Stimulated activated CD8-positive, alpha-beta memory T cell treated with anti-CD3 and anti-CD28 coated beads, Interleukin-4, amount 100 ng/mL, for 48 hours (primary cell): ENCODE data around the gene CNOT1.
"Not testable (repeated sequence)": the region's sequence is repeated elsewhere in the genome, so short reads cannot be mapped to it uniquely, and the experiment has no call there.

ENCODE experiments used
- DNase-seq: peaks from one replicate; pipeline ENCODE4 v3.0.0-alpha.2; 2020

The CNOT1 gene

DNA sequence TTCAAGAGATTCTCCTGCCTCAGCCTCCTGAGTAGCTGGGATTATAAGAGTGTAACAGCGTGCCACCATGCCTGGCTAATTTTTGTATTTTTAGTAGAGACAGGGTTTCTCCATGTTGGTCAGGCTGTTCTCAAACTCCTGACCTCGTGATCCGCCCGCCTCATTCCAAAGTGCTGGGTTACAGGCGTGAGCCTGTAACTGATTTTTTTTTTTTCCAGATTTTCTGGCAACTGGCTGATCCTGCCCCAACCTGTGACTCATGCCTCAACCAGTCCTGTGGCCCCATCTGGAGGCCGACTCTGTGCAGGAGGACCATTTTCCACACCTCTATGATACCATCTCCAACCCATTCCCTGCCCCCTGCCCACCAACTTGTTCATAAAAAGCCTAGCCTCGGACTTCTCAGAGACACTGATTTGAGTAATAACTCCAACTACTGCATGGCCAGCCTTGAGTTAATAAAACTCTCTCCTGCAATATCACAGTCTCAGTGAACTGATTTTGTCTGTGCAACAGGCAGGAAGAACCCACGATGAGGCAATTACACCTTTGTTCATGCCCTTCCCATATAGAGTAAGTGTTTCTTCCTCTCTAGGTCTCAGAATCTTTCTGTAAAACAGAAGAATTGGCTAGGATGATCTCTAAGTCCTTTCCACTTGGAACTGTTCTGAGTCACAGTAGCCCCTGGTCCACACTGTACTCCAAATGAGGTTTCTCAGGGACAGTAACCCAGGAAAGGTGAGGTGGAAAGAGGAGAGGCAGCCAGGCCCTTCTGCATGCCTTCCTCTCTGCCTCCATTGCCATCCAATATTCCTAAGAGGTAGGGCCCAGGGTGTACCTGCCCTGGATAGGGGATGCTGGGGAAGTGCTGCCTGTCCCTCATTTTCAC is 8.8 kb upstream of the CNOT1 start:
- no peak for DNase-seq

DNA sequence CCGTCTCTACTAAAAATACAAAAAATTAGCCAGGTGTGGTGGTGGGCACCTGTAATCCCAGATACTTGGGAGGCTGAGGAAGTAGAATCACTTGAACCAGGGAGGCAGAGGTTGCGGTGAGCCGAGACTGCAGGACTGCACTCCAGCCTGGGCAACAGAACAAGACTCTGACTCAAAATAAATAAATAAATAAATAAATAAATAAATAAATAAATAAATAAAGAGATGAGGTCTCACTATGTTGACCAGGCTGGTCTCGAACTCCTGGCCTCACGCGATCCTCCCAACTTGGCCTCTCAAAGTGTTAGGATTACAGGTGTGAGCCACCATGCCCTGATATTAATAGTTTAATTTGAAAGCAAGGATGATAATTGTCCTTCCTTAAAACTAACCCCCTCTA is 7.4 kb upstream of the CNOT1 start:
- not testable (repeated sequence) for DNase-seq

DNA sequence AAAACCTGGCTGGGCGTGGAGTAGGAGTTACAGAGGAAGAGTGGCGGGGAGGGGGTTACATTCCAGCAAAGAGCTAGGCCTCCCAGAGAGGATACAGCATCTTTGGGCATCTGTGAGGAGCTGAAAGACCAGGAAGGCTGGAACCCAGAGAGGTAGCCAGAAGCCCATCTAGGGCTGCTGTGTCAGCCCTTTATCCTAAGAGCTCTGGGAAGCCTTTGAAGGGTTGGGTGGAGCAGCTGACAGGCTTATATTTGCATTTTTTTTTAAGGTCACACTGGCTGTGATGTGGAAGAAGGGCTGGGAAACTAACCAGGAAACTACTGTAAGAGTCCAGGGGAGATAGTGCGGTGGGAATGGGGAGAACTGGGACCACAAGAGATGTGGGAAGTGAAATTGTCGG is 6.8 kb upstream of the CNOT1 start:
- no peak for DNase-seq

DNA sequence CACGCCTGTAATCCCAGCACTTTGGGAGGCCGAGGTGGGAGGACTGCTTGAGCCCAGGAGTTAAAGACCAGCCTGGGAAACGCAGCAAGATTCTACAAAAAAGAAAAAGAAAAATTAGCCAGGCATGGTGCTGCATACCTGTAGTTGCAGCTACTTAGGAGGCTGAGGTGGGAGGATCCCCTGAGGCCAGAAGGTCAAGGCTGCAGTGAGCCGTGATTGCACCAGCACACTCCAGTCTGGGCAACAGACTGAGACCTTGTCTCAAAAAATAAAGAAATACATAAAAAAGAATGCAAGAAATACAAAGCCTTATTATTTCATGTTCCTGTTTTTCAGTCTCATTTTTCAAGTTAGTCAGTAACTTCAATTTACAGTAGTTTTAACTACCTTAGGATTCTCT is 5.9 kb upstream of the CNOT1 start:
- no peak for DNase-seq

DNA sequence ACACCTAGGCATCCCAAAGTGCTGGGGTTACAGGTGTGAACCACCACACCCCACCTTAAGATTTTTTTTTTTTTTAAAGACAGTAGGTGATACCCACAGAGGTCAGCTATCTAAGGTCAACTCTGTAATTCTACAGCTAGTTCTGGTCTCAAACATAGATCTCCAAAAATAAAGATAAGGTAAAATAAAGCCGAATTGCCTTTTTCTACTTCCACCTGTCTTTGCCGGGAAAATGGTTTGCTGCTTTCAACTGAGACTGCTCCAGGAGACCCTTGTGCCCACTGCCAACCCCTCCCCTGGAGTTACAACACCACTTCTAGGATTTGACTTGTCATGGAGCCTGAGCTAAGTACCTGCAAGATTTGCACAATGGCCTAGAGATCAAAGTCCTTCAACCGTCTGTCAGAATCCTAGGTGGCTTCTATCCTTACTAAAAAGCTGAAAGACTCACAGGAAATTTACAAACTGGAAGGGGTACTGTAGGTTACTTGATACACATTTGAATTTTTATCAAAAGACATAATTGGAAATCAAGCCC is 4.7 kb upstream of the CNOT1 start:
- no peak for DNase-seq

DNA sequence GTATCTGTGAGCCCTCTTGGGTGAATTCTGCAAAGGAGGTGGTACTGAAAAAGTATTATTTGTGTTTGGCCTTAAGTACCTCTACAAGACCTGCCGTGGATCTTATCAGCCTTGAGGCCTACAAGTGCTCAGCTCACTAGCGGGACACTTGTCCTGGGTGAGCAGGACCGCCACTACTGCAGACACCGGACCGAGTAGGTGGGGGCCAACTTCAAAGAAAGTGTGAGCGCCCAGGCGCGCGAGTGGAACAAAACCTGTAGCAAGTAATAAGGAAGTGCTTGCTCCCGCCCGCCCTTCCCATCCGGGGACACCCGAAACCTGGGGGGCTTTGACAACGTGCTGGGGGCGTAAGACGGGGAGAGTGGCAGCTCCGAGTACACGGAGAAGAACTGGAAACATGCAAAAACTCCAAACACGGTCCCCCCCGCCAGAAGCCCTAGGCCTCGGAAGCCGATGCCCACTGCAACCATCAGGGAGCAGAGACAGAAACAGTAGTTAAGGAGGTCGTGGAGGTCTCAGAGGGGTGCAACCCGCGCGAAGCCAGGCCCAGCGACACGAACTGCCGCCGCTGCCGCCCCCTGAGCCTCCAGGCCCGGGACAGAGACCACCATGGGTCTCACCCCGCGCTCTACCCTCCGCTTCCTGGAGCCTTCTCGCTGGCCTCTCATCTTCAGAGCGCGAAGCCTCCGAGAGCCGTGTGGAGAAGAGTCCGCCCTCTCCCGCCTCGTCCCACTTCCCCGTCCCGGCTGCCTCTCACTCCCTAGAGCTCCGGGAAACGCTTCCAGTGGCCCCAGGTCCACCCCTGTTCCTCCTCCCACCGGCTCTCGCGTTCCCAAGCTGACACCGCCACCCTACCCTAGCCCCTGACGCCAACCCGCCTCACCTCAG is 537 bp downstream of the CNOT1 start:
- peak; percentile 70 for DNase-seq

DNA sequence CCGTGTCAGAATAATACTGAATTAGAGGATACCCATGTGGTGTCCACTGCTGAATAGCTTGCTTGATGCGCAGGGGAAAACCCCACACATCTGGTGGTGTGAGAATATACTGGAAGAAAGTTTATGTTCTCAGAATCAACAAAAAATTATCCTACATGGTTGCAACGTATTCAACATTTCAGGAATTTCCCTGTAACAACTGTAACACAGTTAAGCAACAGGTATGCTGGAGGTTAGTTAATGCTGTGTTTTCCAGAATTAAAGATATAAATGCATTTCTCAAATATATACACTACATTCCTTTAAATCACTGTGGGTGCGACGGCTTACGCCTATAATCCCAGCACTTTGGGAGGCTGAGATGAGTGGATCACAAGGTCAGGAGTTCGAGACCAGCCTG is 5.4 kb downstream of the CNOT1 start:
- DNase-seq, result no peak

DNA sequence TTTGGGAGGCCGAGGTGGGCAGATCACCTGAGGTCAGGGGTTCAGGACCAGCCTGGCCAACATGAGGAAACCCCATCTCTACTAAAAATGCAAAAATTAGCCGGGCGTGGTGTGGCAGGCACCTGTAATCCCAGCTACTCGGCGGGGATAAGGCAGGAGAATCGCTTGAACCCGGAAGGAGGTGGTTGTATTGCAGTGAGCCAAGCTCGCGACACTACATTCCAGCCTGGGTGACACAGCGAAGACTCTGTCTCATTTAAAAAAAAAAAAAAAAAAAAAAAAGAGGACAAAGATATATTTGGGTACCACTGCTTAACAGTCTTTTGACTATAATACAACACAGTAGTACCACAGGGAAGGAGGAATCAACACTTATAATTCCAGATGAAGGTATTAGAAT is 9.2 kb downstream of the CNOT1 start:
- no peak for DNase-seq

DNA sequence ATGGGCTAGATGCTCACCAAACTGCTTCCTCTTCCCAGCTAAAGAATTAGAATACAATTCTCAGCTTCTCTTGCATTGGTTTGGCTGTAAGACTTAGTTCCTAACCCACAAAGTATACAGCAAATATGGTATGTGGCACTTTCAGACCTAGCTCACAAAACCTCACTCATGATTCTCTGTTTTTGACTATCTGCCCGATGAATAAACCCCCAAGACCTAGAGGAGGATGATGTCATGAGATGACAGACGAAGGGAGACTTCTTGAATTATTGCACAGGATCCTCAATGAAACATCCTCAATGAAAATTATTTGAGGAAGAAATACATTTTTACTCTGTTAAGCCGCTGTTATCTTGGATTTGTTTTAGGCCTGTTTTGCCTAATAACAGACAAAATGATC is 14.3 kb downstream of the CNOT1 start:
- no peak for DNase-seq

DNA sequence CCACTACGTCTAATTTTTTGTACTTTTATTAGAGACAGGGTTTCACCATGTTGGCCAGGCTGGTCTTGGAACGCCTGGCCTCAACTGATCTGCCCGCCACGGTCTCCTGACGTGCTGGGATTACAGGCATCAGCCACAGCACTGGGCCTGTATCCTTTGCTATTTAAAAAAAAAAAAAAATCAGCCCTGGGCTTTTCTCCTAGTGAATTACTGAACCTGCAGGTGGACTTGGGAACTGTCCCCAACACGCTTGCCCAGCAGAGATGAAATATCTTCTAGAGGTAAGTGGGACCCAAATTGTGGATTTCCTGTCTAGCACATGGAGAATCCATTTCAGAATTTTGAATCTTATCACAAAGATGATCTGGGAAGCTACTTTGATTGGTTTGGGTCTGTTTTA is 14.8 kb downstream of the CNOT1 start:
- DNase-seq, result no peak

DNA sequence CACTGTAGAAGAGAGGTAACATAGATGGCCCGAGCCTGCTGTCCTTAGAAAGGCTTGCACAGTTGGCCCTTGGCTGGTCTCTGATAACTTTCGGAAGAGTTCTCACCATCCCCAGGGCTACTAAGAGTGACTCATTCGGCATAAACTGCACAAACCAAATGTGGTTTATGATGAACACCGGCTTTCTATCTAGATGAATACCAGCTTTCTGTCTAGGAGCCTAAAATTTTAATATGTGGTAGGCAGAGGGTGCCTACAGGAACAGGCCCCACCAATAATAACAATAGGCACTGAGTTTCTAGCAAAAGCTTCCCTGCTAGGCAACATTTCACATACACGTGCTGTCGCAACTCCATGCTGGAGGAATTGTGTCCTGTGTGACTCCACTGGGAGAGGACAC is 15.4 kb downstream of the CNOT1 start:
- no peak for DNase-seq

DNA sequence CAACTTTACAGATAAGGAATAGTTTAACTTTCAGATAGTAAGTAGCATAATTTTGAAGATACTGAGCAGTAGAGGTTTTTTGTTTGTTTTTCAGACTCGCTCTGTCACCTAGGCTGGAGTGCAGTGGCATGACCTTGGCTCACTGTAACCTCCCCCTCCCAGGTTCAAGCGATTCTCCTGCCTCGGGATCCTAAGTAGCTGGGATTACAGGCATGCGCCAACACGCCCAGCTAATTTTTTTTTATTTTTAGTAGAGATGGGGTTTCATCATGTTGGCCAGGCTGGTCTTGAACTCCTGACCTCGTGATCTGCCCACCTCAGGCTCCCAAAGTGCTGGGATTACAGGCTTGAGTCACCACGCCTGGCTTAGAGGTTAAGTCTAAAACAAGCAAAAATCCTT is 16.7 kb downstream of the CNOT1 start:
- not testable (repeated sequence) for DNase-seq

DNA sequence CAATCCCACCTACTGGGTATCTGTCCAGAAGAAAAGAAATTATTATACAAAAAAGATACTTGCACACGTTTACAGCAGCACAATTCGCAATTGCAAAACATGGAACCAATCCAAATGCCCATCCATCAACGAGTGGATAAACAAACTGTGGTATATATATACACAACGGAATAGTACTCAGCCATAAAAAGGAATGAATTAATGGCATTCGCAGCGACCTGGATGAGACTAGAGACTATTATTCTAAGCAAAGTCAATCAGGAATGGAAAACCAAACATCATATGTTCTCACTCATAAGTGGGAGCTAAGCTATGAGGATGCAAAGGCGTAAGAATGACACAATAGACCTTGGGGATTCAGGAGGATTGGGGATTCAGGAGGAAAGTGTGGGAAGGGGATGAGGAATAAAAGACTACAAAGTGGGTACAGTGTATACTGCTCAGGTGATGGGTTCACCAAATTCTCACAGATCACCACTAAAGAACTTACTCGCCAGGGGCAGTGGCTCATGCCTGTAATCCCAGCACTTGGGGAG is 21.0 kb downstream of the CNOT1 start:
- DNase-seq, result no peak

DNA sequence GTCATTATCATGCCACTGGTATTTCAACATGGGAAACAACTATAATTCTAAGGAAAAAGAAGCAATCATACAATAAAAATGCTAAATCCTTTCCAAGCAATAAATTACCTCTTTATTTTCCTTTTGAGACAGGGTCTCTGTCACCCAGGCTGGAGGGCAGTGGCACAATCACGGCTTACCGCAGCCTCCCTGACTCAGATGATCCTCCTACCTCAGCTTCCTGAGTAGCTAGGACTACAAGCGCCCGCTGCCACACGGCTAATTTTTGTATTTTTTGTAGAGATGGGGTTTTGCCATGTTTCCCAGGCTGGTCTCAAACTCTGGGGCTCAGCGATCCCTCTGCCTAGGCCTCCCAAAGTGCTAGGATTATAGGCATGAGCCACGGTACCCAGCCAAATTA is 24.1 kb downstream of the CNOT1 start:
- no peak for DNase-seq

DNA sequence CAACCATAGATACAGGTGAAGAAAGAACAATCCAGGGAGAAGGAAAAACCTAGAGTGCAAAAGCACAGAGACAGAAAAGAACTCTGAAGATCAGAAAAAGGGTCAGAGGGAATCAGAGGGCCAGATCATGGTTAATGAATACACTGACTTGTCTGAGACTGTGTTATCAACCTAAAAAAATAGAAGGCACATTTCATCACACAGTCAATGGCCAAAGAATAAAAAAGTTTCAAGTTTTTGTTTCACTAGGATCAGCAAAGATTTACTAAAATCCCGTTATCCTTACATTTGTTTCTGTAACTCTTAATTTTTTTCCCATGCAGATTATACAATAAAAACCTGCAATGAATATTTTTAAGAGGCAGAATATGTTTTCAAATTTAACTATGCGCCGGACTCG is 38.5 kb downstream of the CNOT1 start:
- no peak for DNase-seq

DNA sequence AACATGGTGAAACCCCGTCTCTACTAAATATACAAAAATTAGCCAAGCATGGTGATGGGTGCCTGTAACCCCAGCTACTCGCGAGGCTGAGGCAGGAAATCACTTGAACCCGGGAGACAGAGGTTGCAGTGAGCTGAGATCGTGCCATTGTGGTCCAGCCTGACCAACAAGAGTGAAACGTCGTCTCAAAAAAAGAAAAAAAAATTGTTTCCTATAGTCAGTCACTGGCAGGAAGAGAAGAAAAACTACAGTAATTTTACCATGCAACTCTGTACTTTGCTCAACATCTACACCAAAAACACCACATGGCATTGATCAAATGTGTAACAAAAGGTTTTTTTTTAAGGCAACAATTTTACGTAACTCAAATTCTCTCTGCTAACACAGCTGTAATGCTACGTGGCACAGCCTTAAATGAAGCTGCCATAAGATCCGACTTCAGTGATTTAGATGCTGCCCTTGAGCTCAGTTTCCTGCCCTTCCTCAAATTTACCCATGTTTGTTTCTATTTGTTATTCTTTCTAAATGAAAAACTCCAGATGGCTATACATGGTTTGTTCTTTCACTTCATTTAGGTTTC is 40.2 kb downstream of the CNOT1 start:
- no peak for DNase-seq

DNA sequence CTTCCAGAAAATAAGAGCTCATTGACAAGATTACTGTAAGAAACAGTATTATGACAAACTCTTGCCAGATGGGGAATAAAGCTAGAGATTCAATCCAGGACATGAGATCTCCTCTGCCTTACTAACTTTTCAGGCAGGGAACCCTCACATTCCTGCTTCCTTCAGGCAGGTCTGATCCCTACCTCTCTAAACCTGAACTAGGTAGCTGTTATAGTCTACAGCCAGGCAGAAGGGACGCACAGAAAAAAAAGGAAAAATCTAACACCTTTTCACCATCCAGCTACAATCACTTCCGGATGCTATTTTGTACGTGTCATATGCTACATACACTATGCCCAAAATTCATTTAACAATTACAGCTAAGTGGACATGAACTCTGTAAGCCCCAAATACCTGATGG is 41.2 kb downstream of the CNOT1 start:
- DNase-seq, result no peak

DNA sequence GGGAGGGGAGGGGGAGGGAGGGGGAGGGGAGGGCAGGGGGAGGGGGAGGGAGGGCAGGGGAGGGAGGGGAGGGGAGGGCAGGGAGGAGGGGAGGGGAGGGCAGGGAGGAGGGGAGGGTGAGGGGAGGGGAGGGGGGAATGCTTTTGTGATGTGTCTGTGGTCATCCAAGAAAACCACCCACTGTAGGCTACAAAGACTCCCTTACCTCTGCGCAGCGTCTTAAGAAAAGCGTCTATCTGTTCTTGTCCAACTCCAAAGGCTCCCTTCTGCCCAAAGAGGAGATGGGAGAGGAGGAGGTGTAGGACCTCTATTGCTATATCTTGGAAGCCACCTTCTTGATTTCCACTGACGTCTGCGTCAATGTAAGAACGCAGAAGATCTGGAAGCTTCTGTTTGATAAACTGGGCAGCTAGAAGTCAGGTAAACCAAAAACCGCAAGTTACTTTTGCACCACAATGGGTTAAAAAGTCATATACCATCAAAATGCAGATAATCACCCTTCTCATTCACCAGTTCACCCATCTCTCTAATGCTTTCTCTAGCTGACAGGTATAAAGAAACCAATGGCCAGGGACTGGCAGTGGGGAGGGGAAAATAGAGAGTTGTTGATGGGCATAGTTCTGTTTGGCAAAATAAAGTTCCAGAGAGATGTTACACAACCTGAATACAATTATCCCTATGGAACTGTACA is 43.1 kb downstream of the CNOT1 start:
- DNase-seq, result no peak

DNA sequence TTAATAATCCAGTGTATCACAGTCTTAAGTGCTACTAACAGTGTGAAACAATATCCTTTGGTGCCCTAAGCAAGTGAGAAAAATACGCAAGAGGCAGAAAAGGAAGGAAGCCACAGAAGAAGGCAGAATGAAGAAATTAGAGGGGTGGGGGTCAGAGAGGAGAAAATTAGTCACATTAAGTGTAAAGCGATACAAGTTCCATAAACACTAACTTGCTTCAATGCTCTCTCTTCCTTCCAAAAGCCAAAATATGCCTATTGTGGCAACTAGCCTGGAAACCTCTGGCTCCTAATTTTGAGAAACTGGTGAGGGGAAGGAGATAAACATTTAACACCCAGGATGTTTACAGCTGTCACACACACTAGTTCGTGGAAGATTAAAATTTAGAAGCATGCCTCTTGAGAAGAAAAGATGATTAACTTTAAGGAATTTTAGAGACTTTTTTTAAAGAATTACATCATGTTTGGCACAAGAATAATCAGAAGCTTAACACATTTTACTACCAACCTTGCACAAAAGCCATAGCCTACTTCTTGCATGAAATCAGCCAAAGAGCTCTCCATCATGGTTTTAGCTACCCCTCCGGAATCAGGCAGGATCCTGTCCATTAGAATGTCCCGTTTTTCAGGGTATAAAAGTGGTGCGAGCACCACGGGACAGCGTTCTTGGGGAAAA is 44.7 kb downstream of the CNOT1 start:
- DNase-seq, result no peak

DNA sequence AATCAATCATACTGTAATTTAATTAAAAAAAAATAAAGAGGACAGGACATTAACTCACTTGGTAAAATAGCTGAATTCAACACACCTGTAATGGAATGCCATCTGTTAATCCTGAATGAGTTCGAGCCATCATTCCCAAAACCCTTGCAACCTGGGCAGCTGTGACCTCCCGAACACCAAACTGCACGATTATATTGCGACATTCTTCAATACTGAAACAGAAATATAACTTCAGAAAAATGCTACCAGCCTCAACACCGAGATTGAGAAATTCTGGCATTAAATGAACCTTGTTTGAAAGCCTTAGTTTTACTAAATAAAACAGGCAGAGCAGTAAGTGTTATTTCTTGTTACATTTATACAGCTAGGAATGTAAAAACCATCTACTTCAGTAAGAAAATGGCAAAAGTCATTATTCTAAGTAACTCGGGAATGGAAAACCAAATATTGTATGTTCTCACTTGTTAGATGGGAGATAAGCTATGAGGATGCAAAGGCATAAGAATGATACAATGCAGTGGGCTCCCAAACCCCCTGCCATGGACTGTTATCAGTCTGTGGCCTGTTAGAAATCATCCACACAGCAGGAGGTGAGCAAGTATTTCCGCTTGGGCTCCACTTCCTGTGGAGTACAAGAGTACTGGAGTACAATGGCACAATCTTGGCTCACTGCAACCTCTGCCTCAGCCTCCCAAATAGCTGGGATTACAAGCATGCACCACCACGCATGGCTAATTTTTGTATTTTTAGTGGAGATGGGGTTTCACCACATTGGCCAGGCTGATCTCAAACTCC is 46.5 kb downstream of the CNOT1 start:
- no peak for DNase-seq

DNA sequence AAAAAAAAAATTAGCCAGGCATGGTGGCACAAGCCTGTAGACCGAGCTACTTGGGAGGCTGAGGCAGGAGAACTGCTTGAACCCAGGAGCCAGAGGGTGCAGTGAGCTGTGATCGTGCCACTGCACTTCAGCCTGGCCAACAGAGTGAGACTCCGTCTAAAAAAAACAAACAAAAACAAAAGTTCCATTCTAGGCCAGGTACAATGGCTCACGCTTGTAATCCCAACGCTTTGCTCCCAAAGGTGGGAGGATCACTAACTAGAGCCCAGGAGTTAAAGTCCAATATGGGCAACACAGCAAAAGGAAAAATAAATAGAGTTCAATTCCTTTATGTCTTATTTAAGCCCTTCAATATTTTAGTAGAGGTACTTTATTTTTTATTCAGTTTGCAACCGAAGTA is 47.5 kb downstream of the CNOT1 start:
- no peak for DNase-seq
